GM20000 (cell line): Measurements from ENCODE around the gene CDCP1.
"Not testable (repeated sequence)": the region's sequence is repeated elsewhere in the genome, so short reads cannot be mapped to it uniquely, and the experiment has no call there.

Source experiments
- DNase-seq: peaks from one replicate; pipeline ENCODE4 v3.0.0; 2012; ENCODE audit warnings: low spot score
- CTCF ChIP-seq: IDR thresholded peaks from 2 replicates; pipeline ENCODE4 v1.5.1; 2012; ENCODE audit warnings: mild to moderate bottlenecking, control low read depth; ENCODE audit errors: extremely low read depth, missing control alignments

The CDCP1 gene

GRCh38 chr3:45143673-45144671 is 2.2 kb downstream of the CDCP1 start:
- TF ChIP-seq CTCF, result no peak

GRCh38 chr3:45140770-45141155 is 5.4 kb downstream of the CDCP1 start:
- DNase-seq, result not testable (repeated sequence)

More at GRCh38 chr3:45143673-45144671, 2.2 kb downstream of the CDCP1 start:
- peak; percentile 74 for DNase-seq

- no peak for TF ChIP-seq CTCF
- no peak for DNase-seq
These were observed 5.9 kb downstream of the CDCP1 start for GRCh38 chr3:45140141-45140769.

- no peak for DNase-seq
- no peak for TF ChIP-seq CTCF
These were observed 6.6 kb downstream of the CDCP1 start for GRCh38 chr3:45139372-45140140.

GRCh38 chr3:45137656-45138181 is 8.5 kb downstream of the CDCP1 start:
- no peak for DNase-seq
- TF ChIP-seq CTCF, result no peak

- no peak for DNase-seq
- TF ChIP-seq CTCF, result no peak
These were observed 10.2 kb downstream of the CDCP1 start for GRCh38 chr3:45135959-45136358.

- TF ChIP-seq CTCF, result no peak
- DNase-seq, result no peak
These were observed 11.2 kb downstream of the CDCP1 start for GRCh38 chr3:45134758-45135521.
